Measurements from ENCODE around the gene CD160.

DNA sequence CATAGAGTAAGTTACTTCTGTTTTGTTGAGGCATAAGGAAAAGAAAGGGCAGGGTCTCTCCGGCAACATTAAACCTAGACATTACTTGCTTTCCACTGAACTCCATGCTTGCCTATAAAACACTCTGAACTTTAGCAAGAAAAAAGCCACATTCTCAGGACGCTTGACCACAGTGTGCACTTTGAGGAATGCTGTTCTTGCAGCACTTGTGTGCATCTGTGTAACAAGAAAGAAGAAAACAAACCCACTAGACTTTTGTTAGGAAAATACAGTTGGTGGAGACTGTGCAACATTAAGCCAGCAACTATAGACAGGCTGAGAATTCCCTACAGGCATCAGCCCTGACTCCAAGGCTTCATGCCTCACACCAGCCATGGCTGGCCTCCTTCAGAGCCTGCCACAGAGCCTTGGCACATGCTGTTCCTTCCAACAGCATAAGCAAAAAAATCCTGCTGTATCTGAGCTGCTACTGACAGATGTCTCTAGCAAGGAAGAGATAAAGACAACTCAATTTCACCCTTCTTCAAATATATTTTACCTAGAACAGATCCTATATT, 17.9 kb upstream of the CD160 start:
- TF ChIP-seq CTCF (IDR thresholded peaks at IDR 0.05) (no peak), EP300 (IDR thresholded peaks at IDR 0.05) (no peak), POLR2A (IDR thresholded peaks at IDR 0.05) (no peak)
